Measurements from ENCODE around the gene SPIRE1. TPM values are rescaled to one million over a fixed set of nuclear protein-coding genes. Genes with fewer than 3 reads are reported as not detected.
A peak's percentile ranks its signal among the peaks of the same experiment; 100 is the strongest.
"Not testable (repeated sequence)": the region's sequence is repeated elsewhere in the genome, so short reads cannot be mapped to it uniquely, and the experiment has no call there.

The SPIRE1 gene
- total RNA-seq, 1 donor from 2014 or later = 13.7 TPM

DNA sequence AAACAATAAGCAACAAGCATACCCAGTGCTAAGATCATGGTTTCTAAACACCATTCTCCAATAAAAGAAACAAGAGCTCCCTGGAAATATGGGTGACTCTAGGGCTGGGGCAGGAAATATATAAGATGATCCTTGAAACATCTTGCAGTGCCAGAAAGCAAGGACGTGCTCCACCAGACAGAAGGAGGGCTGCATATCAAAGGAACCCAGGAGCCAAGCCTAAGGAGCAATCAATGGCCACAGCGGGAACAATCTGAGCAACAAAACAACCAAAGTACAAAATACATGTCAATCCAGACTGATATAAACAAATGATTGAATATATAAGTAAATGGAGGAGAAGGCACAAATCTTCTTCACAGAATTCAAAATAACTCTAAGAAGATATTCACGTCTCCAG, 10.1 kb downstream of the SPIRE1 start:
- no peak for DNase-seq (ENCODE audit: low read depth in 2 of 2)

DNA sequence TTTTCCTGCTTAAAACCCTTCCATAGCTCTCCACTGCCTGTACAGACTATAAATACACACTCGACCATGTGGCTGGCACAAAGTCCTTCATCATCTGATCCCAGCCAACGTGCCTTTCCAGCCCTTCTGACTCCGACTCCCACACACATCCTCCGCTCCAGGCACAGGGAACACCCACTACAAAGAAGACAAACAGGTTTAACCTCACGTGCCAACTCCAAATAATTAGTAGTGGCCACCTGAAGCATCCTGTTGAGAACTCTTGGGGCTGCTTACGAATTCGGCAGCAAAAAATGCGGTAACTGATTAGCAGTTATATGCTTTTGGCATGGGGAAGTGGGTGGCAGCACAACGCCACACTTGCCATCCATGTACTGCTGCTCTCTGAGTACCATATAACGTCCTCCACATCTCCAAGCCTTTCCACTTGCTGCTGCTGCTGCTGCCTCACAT, 12.1 kb downstream of the SPIRE1 start:
- peak; percentile 57 to 87 for DNase-seq (ENCODE audit: low read depth in 2 of 2)

DNA sequence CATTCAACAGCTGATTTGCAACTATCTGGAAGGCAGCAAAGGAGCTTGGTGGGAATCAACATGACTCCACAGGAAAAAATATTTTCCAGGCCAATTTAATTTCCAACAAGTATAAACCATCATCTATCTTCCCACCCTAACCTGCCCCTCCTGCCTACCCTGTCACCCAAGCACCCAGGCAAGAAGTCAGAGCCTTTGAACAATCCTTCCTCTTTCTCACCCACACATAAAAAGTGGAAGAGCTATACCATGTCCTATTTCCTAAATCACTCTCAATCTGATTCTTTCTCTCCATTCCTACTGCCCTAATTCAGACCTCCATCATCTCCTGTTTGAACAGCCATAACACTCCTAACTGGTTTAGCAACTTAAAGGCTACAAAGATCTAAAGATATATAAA, 12.7 kb downstream of the SPIRE1 start:
- DNase-seq (ENCODE audit: low read depth in 2 of 2) = no peak

DNA sequence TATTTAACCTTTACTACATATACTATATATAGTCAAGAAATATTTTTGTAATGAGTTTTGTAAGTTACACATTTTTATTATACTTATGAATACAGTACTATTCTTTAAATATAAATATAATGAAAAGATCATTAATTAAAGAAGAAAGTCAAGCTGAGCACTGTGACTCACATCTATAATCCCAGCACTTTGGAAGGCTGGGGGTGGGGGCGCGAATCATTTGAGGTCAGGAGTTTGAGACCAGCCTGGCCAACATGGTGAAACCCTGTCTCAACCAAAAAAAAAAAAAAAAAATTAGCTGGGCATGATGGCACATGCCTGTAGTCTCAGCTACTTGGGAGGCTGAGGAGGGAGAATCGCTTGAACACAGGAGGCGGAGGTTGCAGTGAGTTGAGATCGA, 14.2 kb downstream of the SPIRE1 start:
- not testable (repeated sequence) for DNase-seq (ENCODE audit: low read depth in 2 of 2)

DNA sequence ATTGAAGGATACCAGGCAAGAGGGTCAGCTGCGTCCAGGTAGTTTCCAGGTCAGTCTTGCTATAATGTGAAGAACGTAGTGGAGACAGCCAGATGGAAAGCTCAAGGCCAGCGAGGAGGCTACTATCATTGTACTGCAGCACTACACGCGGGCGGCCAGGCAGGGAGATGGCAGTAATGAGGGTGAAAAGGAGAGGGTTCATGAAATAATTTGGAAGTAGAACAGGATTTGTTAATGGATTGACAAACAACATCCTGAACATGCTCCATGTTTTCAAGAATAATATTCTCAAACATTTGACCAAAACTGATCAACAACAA, 17.1 kb downstream of the SPIRE1 start:
- no peak for DNase-seq (ENCODE audit: low read depth in 2 of 2)

DNA sequence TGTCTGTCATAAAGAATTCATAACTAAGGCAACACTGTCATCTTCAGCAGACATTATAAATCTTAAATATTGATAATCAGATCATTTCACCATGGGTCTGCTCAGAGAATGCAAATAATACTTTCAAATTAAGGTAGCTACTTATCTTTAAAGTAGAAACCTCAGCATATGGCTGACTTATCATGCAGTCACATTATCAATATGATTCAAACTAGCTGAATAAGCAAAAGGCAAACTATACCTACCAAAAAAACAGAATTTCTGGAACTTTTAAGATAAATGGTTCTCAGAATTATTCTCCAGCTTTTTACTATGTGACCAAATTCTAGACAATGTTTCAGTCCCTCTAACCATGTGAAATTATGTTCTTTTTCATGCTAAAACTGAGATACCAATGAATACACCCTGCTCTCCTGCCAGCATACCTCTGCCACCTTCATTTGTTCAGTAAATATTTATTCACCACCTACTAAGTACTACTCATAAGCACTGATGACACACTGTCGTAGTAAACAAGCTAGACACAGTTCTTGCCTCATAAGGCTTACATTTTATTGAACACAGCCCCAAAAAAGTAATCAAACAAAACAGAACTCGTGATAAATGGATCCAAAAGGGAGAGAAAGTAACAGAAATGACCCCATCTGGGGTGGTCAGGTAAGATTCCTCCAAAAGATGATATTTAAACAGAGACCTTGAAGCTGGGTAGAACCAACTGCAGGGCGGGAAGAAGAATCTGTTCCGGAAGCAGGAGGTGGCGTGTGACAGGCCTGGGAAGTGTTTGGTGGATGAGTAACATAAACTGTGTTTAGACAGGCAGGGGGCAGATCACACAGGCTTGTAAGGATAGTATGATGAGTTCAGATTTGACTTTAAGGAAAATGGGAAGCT, 17.7 kb downstream of the SPIRE1 start:
- peak; percentile 85 to 91 for DNase-seq (ENCODE audit: low read depth in 2 of 2)

DNA sequence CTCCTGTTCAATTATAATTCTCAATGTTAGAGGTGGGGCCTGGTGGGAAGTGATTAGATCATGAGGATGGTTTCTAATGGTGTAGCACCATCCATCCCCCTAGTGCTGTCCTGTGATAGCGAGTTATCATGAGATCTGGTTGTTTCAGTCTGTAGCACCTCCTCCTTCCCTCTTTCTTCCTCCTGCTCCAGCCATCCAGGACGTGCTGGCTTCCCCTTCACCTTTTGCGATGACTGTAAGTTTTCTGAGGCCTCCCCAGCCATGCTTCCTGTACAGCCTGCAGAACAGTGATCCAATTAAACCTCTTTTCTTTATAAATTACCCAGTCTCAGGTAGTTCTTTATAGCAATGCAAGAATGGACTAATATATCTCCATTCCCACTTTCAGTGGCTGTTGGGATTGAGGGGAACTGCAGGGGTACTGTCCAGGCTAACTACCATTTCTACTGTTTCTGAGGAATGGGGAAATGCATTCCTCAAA, 19.2 kb downstream of the SPIRE1 start:
- DNase-seq (ENCODE audit: low read depth in 2 of 2) = no peak

DNA sequence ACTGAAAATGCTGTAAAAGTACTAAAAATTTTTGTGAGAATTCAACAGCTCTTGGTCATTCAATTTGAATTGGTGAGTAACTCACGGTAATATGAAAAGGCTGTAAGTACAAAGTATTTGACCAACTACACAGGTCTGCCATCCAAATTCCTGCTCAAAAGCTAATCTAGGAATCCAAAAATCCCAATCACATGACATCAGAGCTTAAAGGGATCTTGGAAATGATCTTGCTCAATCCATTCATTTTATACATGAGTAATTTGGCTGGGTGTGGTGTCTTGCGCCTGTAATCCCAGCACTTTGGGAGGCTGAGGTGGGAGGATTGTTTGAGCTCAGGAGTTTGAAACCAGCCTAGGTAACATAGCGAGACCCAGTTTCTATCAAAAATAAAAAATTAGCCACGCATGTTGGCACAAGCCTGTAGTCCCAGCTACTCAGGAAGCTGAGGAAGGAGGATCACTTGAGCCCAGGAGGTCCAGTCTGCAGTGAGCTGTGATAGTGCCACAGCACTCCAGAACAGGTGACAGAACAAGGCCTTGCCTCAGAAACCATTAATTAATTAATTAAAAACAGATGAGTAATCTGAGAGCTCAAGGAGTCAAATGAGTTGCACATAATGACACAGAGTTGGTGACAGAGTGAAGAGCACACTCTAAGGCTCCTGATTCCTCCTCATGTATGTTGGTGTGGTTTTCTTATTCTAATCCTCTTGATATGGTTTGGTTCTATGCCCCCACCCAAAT, 19.8 kb downstream of the SPIRE1 start:
- DNase-seq (ENCODE audit: low read depth in 2 of 2) = no peak

DNA sequence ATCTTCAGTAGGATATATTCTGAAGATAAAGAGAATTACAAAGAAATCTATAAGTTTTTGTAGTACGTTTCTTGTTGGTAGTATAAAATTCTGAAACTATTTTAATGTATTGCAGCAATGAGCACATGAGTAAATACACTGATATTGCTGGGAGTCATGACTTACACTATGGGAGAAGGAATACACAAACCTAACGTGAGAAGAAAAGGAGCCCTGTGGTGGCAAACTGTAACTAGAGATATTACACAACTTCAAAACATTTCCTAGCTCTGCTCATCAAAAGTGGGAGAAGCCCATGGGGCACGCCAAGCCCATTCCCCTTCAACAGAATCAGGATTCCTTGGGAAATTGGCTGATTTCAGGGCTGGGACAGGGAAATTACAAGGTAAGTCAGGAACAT, 20.5 kb downstream of the SPIRE1 start:
- DNase-seq (ENCODE audit: low read depth in 2 of 2) = no peak

DNA sequence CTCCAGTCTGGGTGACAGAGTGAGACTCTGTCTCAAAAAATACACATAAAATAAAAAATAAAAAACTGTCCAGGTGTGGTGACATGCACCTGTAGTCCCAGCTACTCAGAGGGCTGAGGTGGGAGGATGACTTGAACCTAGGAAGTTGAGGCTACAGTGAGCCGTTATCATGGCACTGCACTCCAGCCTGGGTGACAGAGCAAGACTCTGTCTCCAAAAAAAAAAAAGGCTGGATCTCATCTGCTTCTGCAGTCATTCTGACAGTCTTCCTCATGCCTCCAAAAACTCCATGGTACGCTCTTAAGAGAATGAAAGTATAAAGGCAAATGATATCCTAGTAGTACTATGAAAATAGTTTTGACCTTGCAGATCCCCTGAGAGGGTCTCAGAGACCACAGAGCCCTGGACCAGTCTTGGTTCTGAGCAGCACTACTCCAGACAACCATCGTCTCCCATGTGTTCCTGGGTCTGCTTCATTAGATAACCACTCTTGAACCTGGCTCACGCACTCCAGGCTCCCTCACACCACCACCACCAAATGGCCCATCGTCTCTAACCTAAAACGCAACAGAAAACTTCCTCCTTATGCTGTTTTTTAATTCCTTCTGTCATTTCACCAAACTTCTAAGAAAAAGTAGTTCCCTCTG, 26.0 kb downstream of the SPIRE1 start:
- DNase-seq (ENCODE audit: low read depth in 2 of 2) = no peak

DNA sequence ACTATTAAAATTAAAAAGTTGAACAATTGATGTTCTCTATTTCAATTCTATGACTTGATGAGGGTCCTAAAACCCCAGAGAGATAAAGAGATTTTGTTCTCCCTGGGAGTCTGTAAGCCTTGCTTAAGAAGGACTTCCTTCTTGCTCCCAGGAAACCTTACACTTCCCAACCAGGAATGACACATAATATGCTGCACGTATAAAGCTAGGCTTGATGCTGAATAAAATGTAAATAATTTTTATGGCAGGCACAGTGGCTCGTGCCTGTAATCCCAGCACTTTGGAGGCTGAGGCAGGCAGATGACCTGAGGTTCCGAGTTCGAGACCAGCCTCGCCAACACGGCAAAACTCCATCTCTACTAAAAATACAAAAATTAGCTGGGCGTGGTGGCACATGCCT, 27.8 kb downstream of the SPIRE1 start:
- DNase-seq (ENCODE audit: low read depth in 2 of 2) = peak in 1 of 2 donors; percentile 31

DNA sequence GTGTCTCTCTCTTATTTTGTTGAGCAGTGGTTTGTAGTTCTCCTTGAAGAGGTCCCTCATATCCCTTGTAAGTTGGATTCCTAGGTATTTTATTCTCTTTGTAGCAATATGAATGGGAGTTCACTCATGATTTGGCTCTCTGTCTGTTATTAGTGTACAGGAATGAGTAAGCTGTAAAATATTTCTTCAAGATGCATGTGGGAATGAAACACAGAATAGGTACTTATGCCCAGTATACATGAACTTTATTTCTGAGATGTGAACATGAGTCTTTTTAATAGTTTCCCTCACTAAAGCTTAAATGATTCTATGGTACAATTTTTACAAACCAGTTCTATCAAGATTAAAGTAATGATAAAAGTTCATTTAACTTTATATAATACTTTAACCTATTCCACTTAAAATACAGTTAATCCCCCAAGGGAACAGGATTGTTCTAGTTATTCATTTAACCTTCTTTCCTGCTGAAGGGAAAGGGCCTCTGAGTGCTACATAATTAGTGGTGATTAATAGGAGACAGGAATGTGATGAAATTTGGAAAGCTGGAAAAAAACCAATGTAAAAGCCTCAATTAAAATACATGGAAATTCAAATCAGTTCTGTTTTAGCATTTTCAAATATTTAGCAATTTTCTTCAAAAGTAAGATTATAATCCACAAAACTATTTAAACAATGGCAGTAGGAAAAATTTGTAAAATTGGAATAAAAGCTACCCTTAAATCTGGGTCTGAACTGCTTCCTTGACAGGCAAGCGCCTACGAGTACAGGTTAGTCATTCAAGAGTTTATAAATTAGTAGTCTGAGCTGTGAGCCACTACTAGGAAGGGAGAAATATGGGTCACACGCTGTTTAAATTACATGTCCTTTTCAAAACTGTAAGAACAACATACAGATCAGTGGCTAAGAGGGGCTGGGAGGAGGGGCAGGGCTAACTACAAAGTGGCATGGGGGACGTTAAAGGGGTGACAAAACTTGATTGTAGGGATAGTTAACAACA, 28.9 kb downstream of the SPIRE1 start:
- peak in 1 of 2 donors; percentile 76 for DNase-seq (ENCODE audit: low read depth in 2 of 2)

DNA sequence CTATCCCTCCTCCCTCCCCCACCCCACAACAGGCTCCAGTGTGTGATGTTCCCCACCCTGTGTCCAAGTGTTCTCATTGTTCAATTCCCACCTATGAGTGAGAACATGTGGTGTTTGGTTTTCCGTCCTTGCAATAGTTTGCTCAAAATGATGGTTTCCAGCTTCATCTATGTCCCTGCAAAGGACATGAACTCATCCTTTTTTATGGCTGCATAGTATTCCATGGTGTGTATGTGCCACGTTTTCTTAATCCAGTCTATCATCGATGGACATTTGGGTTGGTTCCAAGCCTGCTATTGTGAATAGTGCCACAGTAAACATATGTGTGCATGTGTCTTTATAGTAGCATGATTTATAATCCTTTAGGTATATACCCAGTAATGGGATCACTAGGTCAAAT, 30.7 kb downstream of the SPIRE1 start:
- DNase-seq (ENCODE audit: low read depth in 2 of 2) = not testable (repeated sequence)

DNA sequence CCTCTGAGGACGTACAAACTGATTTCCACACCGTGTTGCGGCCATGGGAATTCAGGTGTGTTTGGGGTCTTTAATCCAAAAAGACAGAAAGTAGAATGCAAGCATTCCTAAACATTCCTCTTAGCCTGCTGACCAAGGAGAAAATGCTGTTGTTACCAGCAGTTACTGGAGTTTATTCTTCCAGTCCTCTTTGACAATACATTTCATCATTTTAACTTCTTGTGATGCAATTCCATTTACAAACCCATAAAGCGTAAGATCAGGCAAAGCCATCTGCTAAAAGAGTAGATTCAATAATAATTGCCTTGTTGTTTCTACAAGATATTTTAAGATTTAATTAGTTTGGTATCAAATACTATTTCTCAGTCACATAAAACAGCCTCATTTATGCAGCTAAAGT, 32.7 kb downstream of the SPIRE1 start:
- DNase-seq (ENCODE audit: low read depth in 2 of 2) = no peak

DNA sequence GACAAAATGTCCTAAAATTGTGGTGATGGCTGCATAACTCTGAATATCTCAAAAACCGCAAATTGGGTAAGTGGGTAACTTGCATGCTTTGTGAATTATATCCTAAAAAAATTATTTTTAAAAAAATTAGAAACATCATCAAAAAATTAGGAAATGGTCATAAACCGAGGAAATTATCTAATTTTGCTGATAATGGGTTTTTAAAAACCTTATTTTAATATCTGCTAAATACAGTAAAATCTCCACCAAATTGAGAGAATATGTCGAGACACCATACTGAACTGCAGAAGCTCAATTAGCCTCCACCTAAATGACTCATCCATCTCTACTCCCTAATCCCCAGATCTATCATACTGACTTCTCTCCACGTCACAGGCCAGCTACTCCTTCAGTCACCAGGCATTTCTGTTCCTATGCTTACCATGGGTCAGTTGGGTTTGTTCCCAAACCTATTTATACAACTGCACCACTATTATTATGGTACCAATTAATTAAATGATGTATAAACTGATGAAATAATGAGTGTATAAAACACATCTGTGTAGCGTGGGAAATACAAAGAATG, 36.1 kb downstream of the SPIRE1 start:
- DNase-seq (ENCODE audit: low read depth in 2 of 2) = peak in 1 of 2 donors; percentile 72

DNA sequence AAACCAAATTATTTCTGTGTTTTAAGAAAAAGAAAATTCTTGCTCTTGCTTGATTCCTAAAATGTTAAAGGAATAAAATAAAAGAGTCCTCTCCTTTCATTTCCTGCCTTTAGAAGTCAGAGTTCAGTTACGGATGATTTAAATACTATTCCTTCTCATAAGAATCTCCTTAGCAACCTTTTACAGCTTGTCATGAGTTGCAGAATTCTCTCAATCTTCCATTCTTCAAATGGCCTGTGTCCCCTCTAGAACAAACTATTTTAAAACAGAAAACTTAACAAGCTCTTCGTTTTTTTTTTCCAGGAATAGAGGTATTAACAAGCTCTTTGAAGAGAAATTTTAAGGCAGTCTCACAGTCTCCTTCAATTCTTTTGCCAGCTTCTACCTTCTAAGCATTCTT, 42.2 kb downstream of the SPIRE1 start:
- no peak for DNase-seq (ENCODE audit: low read depth in 2 of 2)

DNA sequence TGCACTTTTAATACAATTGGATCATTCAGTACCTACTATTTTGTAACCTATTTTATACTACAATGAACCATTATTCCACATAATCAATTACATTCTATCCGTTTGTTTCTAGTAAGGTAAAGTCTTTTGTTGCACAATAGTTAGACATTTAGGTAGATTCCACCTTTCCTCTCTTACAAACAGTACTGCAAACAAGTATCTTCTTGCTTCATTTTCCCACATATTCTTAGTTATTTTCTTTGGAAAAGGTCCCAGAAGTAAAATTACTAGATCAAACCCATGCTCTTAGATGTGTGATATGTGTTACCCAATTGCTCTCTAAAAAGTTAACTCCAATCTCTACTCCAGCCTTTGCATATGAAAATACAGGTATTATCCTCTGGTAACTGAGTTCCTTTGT, 49.6 kb downstream of the SPIRE1 start:
- DNase-seq (ENCODE audit: low read depth in 2 of 2) = no peak

DNA sequence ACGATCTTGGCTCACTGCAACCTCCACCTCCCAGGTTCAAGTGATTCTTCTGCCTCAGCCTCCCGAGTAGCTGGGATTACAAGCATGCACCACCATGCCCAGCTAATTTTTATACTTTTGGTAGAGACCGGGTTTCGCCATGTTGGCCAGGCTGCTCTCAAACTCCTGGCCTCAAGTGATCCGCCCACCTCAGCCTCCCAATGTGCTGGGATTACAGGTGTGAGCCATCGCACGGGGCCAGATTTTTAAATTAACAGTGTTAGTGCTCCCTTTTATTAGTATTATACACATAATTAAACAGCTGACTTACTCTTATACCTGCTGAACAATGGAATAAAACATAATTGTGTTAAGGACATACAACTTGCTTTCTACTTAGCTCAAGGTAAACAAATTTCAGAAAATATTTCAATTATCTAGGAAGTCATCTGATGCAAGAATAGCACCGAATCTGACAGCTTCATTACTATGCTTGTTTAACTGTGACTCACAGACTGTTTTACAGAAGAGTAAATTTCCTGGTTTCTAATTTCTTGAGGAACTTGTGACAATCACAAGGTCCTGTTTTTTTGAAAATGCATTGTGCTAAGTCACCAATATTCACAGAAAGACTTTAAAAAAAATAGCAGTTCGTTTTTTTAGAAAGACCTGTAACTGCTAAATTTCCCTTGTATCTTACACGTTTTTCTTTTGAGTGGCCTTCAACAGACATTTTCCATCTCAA, 51.2 kb downstream of the SPIRE1 start:
- peak; percentile 20 to 89 for DNase-seq (ENCODE audit: low read depth in 2 of 2)

DNA sequence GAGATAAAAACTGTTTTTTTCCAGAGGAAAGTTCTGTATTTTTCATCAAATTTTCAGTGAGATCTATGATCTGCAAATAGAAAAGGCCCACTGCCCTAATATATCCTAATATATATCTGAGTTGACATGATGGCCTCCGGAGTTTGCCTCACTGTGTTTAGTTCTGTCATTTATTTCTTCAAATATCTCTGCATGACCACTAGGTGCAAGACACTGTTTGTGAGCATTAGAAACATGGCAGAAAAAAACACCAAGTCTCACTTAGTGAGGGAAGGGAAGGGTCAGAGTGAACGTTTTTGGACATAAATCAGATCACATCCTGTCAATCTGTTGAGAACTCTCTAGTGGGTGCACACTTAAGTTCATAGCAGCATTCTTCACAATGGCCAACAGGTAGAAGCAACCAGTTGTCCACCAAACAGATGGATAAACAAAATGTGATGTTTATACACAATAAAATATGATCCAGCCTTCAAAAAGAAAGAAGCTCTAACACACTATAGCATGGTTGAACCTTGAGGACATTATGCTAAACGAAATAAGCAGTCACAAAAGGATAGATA, 53.4 kb downstream of the SPIRE1 start:
- no peak for DNase-seq (ENCODE audit: low read depth in 2 of 2)

DNA sequence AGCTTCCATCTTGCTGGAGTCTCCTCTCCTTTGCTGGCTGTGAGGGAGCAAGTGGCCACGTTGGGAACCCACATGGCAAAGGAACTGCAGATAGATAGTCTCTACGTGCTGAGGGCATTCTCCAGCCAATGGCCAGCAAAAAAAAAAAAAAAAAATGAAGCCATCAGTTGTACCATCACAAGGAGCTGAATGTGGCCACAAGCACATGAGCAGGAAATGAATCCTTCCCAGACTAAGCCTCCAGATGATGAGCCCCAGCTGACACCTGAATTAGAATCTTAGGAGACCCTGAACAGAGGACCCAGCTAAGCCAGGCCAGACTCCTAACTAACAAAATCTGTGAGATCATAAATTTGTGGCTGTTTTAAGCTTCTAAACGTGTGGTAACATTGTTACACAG, 57.9 kb downstream of the SPIRE1 start:
- DNase-seq (ENCODE audit: low read depth in 2 of 2) = peak in 1 of 2 donors; percentile 23
